ENCODE measurements around the gene CCT5. TPM values are rescaled to one million over a fixed set of nuclear protein-coding genes. Genes with fewer than 3 reads are reported as not detected.
"Not testable (repeated sequence)": the region's sequence is repeated elsewhere in the genome, so short reads cannot be mapped to it uniquely, and the experiment has no call there.

Gene CCT5
- total RNA-seq, 1 experiment from 2014 or later, result 548 TPM

DNA sequence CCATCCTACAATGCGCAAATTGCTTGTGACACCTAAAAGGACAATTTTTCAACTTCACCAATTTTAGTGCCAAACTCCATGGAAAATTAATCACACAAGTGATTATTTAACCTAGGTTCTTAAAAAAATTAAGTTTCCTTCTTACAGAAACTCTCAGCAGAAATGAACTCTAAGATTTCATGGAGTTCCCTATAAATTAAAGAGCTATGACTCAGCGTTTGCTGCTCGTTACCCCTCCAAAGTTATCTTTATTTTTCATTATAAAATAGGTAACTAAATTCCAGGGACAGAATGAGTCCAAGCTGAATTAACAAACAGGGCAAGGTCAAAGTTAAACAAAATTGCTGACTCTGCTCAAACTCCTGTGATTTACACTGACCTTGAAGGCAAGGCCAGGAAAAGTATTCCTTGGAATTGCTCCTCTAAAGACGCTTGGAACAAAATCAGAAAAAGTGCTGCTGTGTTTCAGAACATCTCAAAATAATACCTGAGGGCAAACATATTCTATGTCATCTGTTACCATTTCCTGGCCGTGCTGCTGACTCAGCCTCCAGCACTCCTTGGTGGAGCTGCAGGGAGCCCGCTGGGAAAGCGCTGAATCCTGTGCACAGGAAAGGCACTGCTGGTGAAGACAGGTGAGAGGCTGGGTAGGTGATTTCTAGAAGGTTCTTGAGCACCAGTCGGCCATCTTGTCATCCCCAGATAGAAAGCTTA lies 60.1 kb downstream of the CCT5 start:
- POLR2A ChIA-PET, result no interaction called here
- TF ChIP-seq ZBTB21 (CRISPR knock-in tag; IDR thresholded peaks at IDR 0.05; ENCODE audit: borderline replicate concordance) (no peak), PRDM15 (CRISPR knock-in tag; IDR thresholded peaks at IDR 0.05) (no peak), SMAD3 (CRISPR knock-in tag; IDR thresholded peaks at IDR 0.05; ENCODE audit: borderline replicate concordance) (no peak), RORB (CRISPR knock-in tag; IDR thresholded peaks at IDR 0.05) (no peak), CBFB (CRISPR knock-in tag; IDR thresholded peaks at IDR 0.05; ENCODE audit: low read depth) (no peak), NR3C1 (CRISPR knock-in tag; conservative IDR thresholded peaks at IDR 0.05; ENCODE audit: low read depth) (no peak), IRF2 (CRISPR knock-in tag; IDR thresholded peaks at IDR 0.05; ENCODE audit: borderline replicate concordance, low read depth) (no peak), ATF1 (CRISPR knock-in tag; IDR thresholded peaks at IDR 0.05) (no peak), ZNF416 (CRISPR knock-in tag; IDR thresholded peaks at IDR 0.05) (no peak), ZNF138 (CRISPR knock-in tag; conservative IDR thresholded peaks at IDR 0.05) (no peak), USF1 (CRISPR knock-in tag; IDR thresholded peaks at IDR 0.05) (no peak), TCF7 (CRISPR knock-in tag; IDR thresholded peaks at IDR 0.05; ENCODE audit: low read depth) (no peak)
- TF ChIP-seq, protein P1, sequence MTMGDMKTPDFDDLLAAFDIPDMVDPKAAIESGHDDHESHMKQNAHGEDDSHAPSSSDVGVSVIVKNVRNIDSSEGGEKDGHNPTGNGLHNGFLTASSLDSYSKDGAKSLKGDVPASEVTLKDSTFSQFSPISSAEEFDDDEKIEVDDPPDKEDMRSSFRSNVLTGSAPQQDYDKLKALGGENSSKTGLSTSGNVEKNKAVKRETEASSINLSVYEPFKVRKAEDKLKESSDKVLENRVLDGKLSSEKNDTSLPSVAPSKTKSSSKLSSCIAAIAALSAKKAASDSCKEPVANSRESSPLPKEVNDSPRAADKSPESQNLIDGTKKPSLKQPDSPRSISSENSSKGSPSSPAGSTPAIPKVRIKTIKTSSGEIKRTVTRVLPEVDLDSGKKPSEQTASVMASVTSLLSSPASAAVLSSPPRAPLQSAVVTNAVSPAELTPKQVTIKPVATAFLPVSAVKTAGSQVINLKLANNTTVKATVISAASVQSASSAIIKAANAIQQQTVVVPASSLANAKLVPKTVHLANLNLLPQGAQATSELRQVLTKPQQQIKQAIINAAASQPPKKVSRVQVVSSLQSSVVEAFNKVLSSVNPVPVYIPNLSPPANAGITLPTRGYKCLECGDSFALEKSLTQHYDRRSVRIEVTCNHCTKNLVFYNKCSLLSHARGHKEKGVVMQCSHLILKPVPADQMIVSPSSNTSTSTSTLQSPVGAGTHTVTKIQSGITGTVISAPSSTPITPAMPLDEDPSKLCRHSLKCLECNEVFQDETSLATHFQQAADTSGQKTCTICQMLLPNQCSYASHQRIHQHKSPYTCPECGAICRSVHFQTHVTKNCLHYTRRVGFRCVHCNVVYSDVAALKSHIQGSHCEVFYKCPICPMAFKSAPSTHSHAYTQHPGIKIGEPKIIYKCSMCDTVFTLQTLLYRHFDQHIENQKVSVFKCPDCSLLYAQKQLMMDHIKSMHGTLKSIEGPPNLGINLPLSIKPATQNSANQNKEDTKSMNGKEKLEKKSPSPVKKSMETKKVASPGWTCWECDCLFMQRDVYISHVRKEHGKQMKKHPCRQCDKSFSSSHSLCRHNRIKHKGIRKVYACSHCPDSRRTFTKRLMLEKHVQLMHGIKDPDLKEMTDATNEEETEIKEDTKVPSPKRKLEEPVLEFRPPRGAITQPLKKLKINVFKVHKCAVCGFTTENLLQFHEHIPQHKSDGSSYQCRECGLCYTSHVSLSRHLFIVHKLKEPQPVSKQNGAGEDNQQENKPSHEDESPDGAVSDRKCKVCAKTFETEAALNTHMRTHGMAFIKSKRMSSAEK (CRISPR knock-in tag; IDR thresholded peaks at IDR 0.05; ENCODE audit: borderline replicate concordance), result no peak
- TF ChIP-seq, protein P2, sequence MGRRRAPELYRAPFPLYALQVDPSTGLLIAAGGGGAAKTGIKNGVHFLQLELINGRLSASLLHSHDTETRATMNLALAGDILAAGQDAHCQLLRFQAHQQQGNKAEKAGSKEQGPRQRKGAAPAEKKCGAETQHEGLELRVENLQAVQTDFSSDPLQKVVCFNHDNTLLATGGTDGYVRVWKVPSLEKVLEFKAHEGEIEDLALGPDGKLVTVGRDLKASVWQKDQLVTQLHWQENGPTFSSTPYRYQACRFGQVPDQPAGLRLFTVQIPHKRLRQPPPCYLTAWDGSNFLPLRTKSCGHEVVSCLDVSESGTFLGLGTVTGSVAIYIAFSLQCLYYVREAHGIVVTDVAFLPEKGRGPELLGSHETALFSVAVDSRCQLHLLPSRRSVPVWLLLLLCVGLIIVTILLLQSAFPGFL (CRISPR knock-in tag; IDR thresholded peaks at IDR 0.05; ENCODE audit: borderline replicate concordance), result no peak
- TF ChIP-seq, protein P3, sequence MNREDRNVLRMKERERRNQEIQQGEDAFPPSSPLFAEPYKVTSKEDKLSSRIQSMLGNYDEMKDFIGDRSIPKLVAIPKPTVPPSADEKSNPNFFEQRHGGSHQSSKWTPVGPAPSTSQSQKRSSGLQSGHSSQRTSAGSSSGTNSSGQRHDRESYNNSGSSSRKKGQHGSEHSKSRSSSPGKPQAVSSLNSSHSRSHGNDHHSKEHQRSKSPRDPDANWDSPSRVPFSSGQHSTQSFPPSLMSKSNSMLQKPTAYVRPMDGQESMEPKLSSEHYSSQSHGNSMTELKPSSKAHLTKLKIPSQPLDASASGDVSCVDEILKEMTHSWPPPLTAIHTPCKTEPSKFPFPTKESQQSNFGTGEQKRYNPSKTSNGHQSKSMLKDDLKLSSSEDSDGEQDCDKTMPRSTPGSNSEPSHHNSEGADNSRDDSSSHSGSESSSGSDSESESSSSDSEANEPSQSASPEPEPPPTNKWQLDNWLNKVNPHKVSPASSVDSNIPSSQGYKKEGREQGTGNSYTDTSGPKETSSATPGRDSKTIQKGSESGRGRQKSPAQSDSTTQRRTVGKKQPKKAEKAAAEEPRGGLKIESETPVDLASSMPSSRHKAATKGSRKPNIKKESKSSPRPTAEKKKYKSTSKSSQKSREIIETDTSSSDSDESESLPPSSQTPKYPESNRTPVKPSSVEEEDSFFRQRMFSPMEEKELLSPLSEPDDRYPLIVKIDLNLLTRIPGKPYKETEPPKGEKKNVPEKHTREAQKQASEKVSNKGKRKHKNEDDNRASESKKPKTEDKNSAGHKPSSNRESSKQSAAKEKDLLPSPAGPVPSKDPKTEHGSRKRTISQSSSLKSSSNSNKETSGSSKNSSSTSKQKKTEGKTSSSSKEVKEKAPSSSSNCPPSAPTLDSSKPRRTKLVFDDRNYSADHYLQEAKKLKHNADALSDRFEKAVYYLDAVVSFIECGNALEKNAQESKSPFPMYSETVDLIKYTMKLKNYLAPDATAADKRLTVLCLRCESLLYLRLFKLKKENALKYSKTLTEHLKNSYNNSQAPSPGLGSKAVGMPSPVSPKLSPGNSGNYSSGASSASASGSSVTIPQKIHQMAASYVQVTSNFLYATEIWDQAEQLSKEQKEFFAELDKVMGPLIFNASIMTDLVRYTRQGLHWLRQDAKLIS (CRISPR knock-in tag; IDR thresholded peaks at IDR 0.05; ENCODE audit: borderline replicate concordance), result no peak
- TF ChIP-seq, protein P4, sequence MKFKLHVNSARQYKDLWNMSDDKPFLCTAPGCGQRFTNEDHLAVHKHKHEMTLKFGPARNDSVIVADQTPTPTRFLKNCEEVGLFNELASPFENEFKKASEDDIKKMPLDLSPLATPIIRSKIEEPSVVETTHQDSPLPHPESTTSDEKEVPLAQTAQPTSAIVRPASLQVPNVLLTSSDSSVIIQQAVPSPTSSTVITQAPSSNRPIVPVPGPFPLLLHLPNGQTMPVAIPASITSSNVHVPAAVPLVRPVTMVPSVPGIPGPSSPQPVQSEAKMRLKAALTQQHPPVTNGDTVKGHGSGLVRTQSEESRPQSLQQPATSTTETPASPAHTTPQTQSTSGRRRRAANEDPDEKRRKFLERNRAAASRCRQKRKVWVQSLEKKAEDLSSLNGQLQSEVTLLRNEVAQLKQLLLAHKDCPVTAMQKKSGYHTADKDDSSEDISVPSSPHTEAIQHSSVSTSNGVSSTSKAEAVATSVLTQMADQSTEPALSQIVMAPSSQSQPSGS (CRISPR knock-in tag; IDR thresholded peaks at IDR 0.05; ENCODE audit: borderline replicate concordance, low read depth), result no peak
- Mint-ChIP-seq H3K4me3 (no peak overlapping the region), H3K9me3 (peaks cover 14% of the 10 kb centered on the region), H3K27me3 (ENCODE audit: low read depth) (peaks cover 10% of the 10 kb centered on the region), H3K36me3 (peaks cover 6% of the 10 kb centered on the region), H3K27ac (no peak overlapping the region), H3K4me1 (peaks cover 27% of the 10 kb centered on the region)
- CTCF ChIA-PET, result interaction anchor here (0.7 kb wide), 1 partner anchor 26 kb away, joined by 3 read pairs; no protein-coding TSS in a partner anchor
- no peak for DNase-seq (ENCODE audit: low spot score)
- ATAC-seq, result no peak

- not testable (repeated sequence) for ATAC-seq
Measured at GRCh38 chr5:10310835-10311570, 60.9 kb downstream of the CCT5 start.

More at GRCh38 chr5:10310835-10311570, 60.9 kb downstream of the CCT5 start:
- H3K36me3 Mint-ChIP-seq; H3K27ac Mint-ChIP-seq; H3K4me3 Mint-ChIP-seq; POLR2A ChIA-PET; DNase-seq (ENCODE audit: low spot score): not testable (repeated sequence)
- H3K4me1 Mint-ChIP-seq, result peaks cover 23% of the 10 kb centered on the region
- CTCF ChIA-PET, result interaction anchor here (0.7 kb wide), 1 partner anchor 27 kb away, joined by 3 read pairs; no protein-coding TSS in a partner anchor
- peaks cover 18% of the 10 kb centered on the region for H3K9me3 Mint-ChIP-seq
- peaks cover 10% of the 10 kb centered on the region for H3K27me3 Mint-ChIP-seq (ENCODE audit: low read depth)

Measured in WTC11 (cell line).